ENCODE data around the gene MAP3K14. TPM values are rescaled to one million over a fixed set of nuclear protein-coding genes. Genes with fewer than 3 reads are reported as not detected.

The MAP3K14 gene
- total and polyA plus RNA-seq, 10 of the 15 experiments (the other 5 are each of a cell fraction or from before 2014, with no cell fraction given), result 2.1 to 33.3 (median 19.7) TPM

DNA sequence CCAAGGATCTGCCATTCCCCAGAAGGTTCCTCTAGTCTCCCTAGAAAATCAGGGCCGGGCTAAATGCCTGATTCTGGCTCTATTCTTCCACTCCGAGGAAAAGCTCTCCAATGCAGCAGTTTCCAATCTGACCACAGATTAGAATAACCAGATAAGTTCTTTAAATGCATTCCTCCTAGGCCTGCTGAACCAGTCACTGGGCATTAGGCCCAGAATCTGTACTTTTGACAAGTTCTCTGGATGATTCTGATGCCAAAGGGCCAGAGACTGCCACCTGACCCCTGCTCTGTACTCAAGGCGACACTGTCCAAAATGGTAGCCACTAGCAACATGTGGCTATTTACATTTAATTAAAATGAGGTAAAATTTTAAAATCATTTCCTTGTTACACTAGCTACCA lies 22.3 kb downstream of the MAP3K14 start:
- Histone ChIP-seq H3K79me2 (ENCODE audit: control insufficient read depth, insufficient read depth, low read length) (peaks cover 87% of the 10 kb centered on the region), H3K9me3 (replicated peaks; ENCODE audit: control insufficient read depth, insufficient read depth, low read length) (no peaks in the 10 kb centered on the region; the same call in 2 of the 3 replicates), H3K27ac (ENCODE audit: control insufficient read depth, insufficient read depth) (peak overlapping the region; percentile 42), H2AFZ (ENCODE audit: control insufficient read depth, low read depth, low read length) (no peak overlapping the region), H3K9ac (ENCODE audit: control insufficient read depth, insufficient read depth, low read length) (no peak overlapping the region), H3K4me2 (ENCODE audit: control insufficient read depth, insufficient read depth) (no peak overlapping the region; the same call in 1 of the 2 replicates), H4K20me1 (ENCODE audit: control insufficient read depth, insufficient read depth) (no peaks in the 10 kb centered on the region), H3K4me3 (no peak overlapping the region), H3K36me3 (ENCODE audit: control insufficient read depth in 2 of 2, insufficient read depth in 2 of 2, low read length in 1 of 2) (peaks cover 21 to 26% of the 10 kb centered on the region in 2 experiments), H3K27me3 (replicated peaks in 1 of 2; ENCODE audit: control insufficient read depth in 2 of 2, insufficient read depth in 2 of 2, low read length in 1 of 2) (no peaks in the 10 kb centered on the region), H3K4me1 (ENCODE audit: control insufficient read depth, insufficient read depth, low read length) (peaks cover 85% of the 10 kb centered on the region)
- SMC1A ChIA-PET (ENCODE audit: uncharacterized antibody, unreplicated experiment), result interaction anchor here (1.1 to 5.7 kb wide), 8 partner anchors 11 to 95 kb away, joined by 3 to 153 read pairs (median 12); partner anchors contain the start of gene MAP3K14
- BruUV-seq (replicated peaks), result no TSS peak
- no peak for DNase-seq (ENCODE audit: low read depth, low spot score)
- intact Hi-C loops (cut with micrococcal nuclease; ENCODE audit: unreplicated experiment) (no loop called here), in situ Hi-C loops (cut with MboI) (no loop called here)
- ATAC-seq, result no peak
- RAD21 ChIA-PET (ENCODE audit: unreplicated experiment), result interaction anchor here (0.6 to 5.7 kb wide), 9 partner anchors 17 to 90 kb away, joined by 3 to 44 read pairs (median 11); partner anchors contain the start of gene MAP3K14
- FAIRE-seq, result no peak
- 98% methylated on average over 3 of the region's 3 CpGs for WGBS (ENCODE audit: insufficient coverage, insufficient replicate concordance, low lambda C conversion rate, missing lambda C conversion rate)
- CTCF ChIA-PET, result interaction anchor here (0.9 to 5.3 kb wide), 12 partner anchors 10 to 100 kb away, joined by 3 to 38 read pairs (median 6); partner anchors contain the start of gene MAP3K14
- POLR2A ChIA-PET, result interaction anchor here (0.5 to 7.1 kb wide), 7 partner anchors 8 to 326 kb away, joined by 3 to 62 read pairs (median 12); partner anchors contain the start of genes C1QL1 and MAP3K14
- TF ChIP-seq CHD2 (IDR thresholded peaks at IDR 0.05; ENCODE audit: borderline replicate concordance, low read depth, low read length), result no peak
- TF ChIP-seq, protein P1, sequence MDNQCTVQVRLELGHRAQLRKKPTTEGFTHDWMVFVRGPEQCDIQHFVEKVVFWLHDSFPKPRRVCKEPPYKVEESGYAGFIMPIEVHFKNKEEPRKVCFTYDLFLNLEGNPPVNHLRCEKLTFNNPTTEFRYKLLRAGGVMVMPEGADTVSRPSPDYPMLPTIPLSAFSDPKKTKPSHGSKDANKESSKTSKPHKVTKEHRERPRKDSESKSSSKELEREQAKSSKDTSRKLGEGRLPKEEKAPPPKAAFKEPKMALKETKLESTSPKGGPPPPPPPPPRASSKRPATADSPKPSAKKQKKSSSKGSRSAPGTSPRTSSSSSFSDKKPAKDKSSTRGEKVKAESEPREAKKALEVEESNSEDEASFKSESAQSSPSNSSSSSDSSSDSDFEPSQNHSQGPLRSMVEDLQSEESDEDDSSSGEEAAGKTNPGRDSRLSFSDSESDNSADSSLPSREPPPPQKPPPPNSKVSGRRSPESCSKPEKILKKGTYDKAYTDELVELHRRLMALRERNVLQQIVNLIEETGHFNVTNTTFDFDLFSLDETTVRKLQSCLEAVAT (IDR thresholded peaks at IDR 0.05), result no peak
- TF ChIP-seq, protein P2, sequence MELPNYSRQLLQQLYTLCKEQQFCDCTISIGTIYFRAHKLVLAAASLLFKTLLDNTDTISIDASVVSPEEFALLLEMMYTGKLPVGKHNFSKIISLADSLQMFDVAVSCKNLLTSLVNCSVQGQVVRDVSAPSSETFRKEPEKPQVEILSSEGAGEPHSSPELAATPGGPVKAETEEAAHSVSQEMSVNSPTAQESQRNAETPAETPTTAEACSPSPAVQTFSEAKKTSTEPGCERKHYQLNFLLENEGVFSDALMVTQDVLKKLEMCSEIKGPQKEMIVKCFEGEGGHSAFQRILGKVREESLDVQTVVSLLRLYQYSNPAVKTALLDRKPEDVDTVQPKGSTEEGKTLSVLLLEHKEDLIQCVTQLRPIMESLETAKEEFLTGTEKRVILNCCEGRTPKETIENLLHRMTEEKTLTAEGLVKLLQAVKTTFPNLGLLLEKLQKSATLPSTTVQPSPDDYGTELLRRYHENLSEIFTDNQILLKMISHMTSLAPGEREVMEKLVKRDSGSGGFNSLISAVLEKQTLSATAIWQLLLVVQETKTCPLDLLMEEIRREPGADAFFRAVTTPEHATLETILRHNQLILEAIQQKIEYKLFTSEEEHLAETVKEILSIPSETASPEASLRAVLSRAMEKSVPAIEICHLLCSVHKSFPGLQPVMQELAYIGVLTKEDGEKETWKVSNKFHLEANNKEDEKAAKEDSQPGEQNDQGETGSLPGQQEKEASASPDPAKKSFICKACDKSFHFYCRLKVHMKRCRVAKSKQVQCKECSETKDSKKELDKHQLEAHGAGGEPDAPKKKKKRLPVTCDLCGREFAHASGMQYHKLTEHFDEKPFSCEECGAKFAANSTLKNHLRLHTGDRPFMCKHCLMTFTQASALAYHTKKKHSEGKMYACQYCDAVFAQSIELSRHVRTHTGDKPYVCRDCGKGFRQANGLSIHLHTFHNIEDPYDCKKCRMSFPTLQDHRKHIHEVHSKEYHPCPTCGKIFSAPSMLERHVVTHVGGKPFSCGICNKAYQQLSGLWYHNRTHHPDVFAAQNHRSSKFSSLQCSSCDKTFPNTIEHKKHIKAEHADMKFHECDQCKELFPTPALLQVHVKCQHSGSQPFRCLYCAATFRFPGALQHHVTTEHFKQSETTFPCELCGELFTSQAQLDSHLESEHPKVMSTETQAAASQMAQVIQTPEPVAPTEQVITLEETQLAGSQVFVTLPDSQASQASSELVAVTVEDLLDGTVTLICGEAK (IDR thresholded peaks at IDR 0.05; ENCODE audit: borderline replicate concordance), result no peak
- TF ChIP-seq, protein P3, sequence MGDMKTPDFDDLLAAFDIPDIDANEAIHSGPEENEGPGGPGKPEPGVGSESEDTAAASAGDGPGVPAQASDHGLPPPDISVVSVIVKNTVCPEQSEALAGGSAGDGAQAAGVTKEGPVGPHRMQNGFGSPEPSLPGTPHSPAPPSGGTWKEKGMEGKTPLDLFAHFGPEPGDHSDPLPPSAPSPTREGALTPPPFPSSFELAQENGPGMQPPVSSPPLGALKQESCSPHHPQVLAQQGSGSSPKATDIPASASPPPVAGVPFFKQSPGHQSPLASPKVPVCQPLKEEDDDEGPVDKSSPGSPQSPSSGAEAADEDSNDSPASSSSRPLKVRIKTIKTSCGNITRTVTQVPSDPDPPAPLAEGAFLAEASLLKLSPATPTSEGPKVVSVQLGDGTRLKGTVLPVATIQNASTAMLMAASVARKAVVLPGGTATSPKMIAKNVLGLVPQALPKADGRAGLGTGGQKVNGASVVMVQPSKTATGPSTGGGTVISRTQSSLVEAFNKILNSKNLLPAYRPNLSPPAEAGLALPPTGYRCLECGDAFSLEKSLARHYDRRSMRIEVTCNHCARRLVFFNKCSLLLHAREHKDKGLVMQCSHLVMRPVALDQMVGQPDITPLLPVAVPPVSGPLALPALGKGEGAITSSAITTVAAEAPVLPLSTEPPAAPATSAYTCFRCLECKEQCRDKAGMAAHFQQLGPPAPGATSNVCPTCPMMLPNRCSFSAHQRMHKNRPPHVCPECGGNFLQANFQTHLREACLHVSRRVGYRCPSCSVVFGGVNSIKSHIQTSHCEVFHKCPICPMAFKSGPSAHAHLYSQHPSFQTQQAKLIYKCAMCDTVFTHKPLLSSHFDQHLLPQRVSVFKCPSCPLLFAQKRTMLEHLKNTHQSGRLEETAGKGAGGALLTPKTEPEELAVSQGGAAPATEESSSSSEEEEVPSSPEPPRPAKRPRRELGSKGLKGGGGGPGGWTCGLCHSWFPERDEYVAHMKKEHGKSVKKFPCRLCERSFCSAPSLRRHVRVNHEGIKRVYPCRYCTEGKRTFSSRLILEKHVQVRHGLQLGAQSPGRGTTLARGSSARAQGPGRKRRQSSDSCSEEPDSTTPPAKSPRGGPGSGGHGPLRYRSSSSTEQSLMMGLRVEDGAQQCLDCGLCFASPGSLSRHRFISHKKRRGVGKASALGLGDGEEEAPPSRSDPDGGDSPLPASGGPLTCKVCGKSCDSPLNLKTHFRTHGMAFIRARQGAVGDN (IDR thresholded peaks at IDR 0.05), result no peak
- TF ChIP-seq BACH1 (IDR thresholded peaks at IDR 0.05; ENCODE audit: borderline replicate concordance), result no peak
- no peak for TF ChIP-seq CHD4 (IDR thresholded peaks at IDR 0.05)
- TF ChIP-seq, protein P4, sequence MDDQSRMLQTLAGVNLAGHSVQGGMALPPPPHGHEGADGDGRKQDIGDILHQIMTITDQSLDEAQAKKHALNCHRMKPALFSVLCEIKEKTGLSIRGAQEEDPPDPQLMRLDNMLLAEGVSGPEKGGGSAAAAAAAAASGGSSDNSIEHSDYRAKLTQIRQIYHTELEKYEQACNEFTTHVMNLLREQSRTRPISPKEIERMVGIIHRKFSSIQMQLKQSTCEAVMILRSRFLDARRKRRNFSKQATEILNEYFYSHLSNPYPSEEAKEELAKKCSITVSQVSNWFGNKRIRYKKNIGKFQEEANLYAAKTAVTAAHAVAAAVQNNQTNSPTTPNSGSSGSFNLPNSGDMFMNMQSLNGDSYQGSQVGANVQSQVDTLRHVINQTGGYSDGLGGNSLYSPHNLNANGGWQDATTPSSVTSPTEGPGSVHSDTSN (IDR thresholded peaks at IDR 0.05; ENCODE audit: insufficient replicate concordance, low read depth, low read length), result no peak
- TF ChIP-seq KAT2A (conservative IDR thresholded peaks at IDR 0.05; ENCODE audit: control insufficient read depth, low read depth, low read length), result no peak
- TF ChIP-seq HCFC1 (IDR thresholded peaks at IDR 0.05; ENCODE audit: low read length), result no peak
- TF ChIP-seq, protein P5, sequence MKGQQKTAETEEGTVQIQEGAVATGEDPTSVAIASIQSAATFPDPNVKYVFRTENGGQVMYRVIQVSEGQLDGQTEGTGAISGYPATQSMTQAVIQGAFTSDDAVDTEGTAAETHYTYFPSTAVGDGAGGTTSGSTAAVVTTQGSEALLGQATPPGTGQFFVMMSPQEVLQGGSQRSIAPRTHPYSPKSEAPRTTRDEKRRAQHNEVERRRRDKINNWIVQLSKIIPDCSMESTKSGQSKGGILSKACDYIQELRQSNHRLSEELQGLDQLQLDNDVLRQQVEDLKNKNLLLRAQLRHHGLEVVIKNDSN (IDR thresholded peaks at IDR 0.05; ENCODE audit: borderline replicate concordance, extremely low read length, insufficient read depth, low read depth, low read length), result no peak
- TF ChIP-seq FOXK2 (IDR thresholded peaks at IDR 0.05), result no peak

Data from GM12878 (cell line).